ENCODE measurements around the gene KLHDC8A. TPM values are rescaled to one million over a fixed set of nuclear protein-coding genes. Genes with fewer than 3 reads are reported as not detected.
A peak's percentile ranks its signal among the peaks of the same experiment; 100 is the strongest.

Gene KLHDC8A
- total and polyA plus RNA-seq, 2 donors (not counting 1 experiment from before 2014, with no cell fraction given): not detected

- no peak for TF ChIP-seq EZH2 (IDR thresholded peaks at IDR 0.05; ENCODE audit: low read length, missing control alignments)
- Histone ChIP-seq H2AFZ (ENCODE audit: low read length) (no peak overlapping the region), H3K9me3 (ENCODE audit: control insufficient read depth, insufficient read depth, low read depth, low read length) (no peaks in the 10 kb centered on the region), H3K27me3 (ENCODE audit: control insufficient read depth, insufficient read depth, low read length) (peaks cover 7% of the 10 kb centered on the region), H4K20me1 (ENCODE audit: control insufficient read depth, extremely low read depth, insufficient read depth, low read length) (no peaks in the 10 kb centered on the region), H3K4me3 (replicated peaks in 1 of 4; ENCODE audit: control extremely low read depth in 1 of 4, insufficient read depth in 1 of 4, low read depth in 3 of 4, low read length in 4 of 4) (no peak overlapping the region), H3K9ac (ENCODE audit: insufficient read depth, low read length) (no peak overlapping the region), H3K36me3 (ENCODE audit: control insufficient read depth, insufficient read depth, low read length) (peaks cover 1% of the 10 kb centered on the region), H3K4me1 (ENCODE audit: control insufficient read depth, extremely low read depth, insufficient read depth, low read length) (peaks cover 8% of the 10 kb centered on the region), H3K79me2 (ENCODE audit: control insufficient read depth, insufficient read depth, low read length) (peaks cover 25% of the 10 kb centered on the region), H3K4me2 (ENCODE audit: extremely low read depth, insufficient read depth, low read length) (no peak overlapping the region), H3K27ac (ENCODE audit: insufficient read depth, low read length) (no peak overlapping the region)
- DNase-seq (ENCODE audit: low read depth in 2 of 2): no peak
These were observed 32.9 kb downstream of the KLHDC8A start for GRCh38 chr1:205323794-205324193.

- no peak for TF ChIP-seq EZH2 (IDR thresholded peaks at IDR 0.05; ENCODE audit: low read length, missing control alignments)
- TF ChIP-seq CTCF (conservative IDR thresholded peaks at IDR 0.05 in 1 of 2, IDR thresholded peaks at IDR 0.05 in 1 of 2; ENCODE audit: low read depth in 1 of 2, low read length in 2 of 2): no peak
- H3K4me2 ChIP-seq (ENCODE audit: extremely low read depth, insufficient read depth, low read length): peak overlapping the region; percentile 21
- peaks cover 1% of the 10 kb centered on the region for H3K36me3 ChIP-seq (ENCODE audit: control insufficient read depth, insufficient read depth, low read length)
- no peak for DNase-seq (ENCODE audit: low read depth in 2 of 2)
- H3K4me1 ChIP-seq (ENCODE audit: control insufficient read depth, extremely low read depth, insufficient read depth, low read length): peaks cover 20% of the 10 kb centered on the region
- no peak overlapping the region for H3K27ac ChIP-seq (ENCODE audit: insufficient read depth, low read length)
- H3K4me3 ChIP-seq (replicated peaks in 1 of 4; ENCODE audit: control extremely low read depth in 1 of 4, insufficient read depth in 1 of 4, low read depth in 3 of 4, low read length in 4 of 4): peak overlapping the region in 2 of 4 experiments; percentile 21 to 93
- no peak overlapping the region for H3K9ac ChIP-seq (ENCODE audit: insufficient read depth, low read length)
- H2AFZ ChIP-seq (ENCODE audit: low read length): no peak overlapping the region
- H3K9me3 ChIP-seq (ENCODE audit: control insufficient read depth, insufficient read depth, low read depth, low read length): no peaks in the 10 kb centered on the region
- H4K20me1 ChIP-seq (ENCODE audit: control insufficient read depth, extremely low read depth, insufficient read depth, low read length): no peaks in the 10 kb centered on the region
- H3K27me3 ChIP-seq (ENCODE audit: control insufficient read depth, insufficient read depth, low read length): peaks cover 2% of the 10 kb centered on the region
- H3K79me2 ChIP-seq (ENCODE audit: control insufficient read depth, insufficient read depth, low read length): peaks cover 43% of the 10 kb centered on the region
These were observed 34.8 kb downstream of the KLHDC8A start for GRCh38 chr1:205321959-205322283.

- TF ChIP-seq EZH2 (IDR thresholded peaks at IDR 0.05; ENCODE audit: low read length, missing control alignments): no peak
- TF ChIP-seq CTCF (conservative IDR thresholded peaks at IDR 0.05 in 1 of 2, IDR thresholded peaks at IDR 0.05 in 1 of 2; ENCODE audit: low read depth in 1 of 2, low read length in 2 of 2): peak; percentile 23 to 25
- peak within 1 kb of the TSS; percentile 66 for H2AFZ ChIP-seq (ENCODE audit: low read length)
- H3K27ac ChIP-seq (ENCODE audit: insufficient read depth, low read length): peak within 1 kb of the TSS; percentile 79
- H3K9me3 ChIP-seq (ENCODE audit: control insufficient read depth, insufficient read depth, low read depth, low read length): no peaks in the 10 kb centered on the region
- peak within 1 kb of the TSS; percentile 71 to 93 (median 90) for H3K4me3 ChIP-seq (replicated peaks in 1 of 4; ENCODE audit: control extremely low read depth in 1 of 4, insufficient read depth in 1 of 4, low read depth in 3 of 4, low read length in 4 of 4)
- H3K4me1 ChIP-seq (ENCODE audit: control insufficient read depth, extremely low read depth, insufficient read depth, low read length): peaks cover 20% of the 10 kb centered on the region
- DNase-seq (ENCODE audit: low read depth in 2 of 2): peak; percentile 82 to 89
- H3K79me2 ChIP-seq (ENCODE audit: control insufficient read depth, insufficient read depth, low read length): peaks cover 49% of the 10 kb centered on the region
- H3K27me3 ChIP-seq (ENCODE audit: control insufficient read depth, insufficient read depth, low read length): no peaks in the 10 kb centered on the region
- H3K4me2 ChIP-seq (ENCODE audit: extremely low read depth, insufficient read depth, low read length): peak within 1 kb of the TSS; percentile 91
- no peaks in the 10 kb centered on the region for H4K20me1 ChIP-seq (ENCODE audit: control insufficient read depth, extremely low read depth, insufficient read depth, low read length)
- peak within 1 kb of the TSS; percentile 87 for H3K9ac ChIP-seq (ENCODE audit: insufficient read depth, low read length)
- H3K36me3 ChIP-seq (ENCODE audit: control insufficient read depth, insufficient read depth, low read length): peaks cover 1% of the 10 kb centered on the region
These were observed 35.4 kb downstream of the KLHDC8A start, which contains the start of gene NUAK2 for GRCh38 chr1:205321162-205321958. NUAK2 (minus strand) TSS chr1:205321745; CDS start chr1:205321628, 117 bp downstream.
